Muscle layer of colon (tissue), 2 donors: ENCODE data around the gene SRPRA.

Experiments used
- H3K27ac ChIP-seq: one replicate; pipeline ENCODE4 v1.7.0; 2013; ENCODE audit warnings: low read depth, mild to moderate bottlenecking, low read length, moderate library complexity
- H3K27me3 ChIP-seq, 2 donors: one replicate each; pipeline ENCODE4 v1.7.0; 2013; ENCODE audit warnings: low read length in 2 of 2, mild to moderate bottlenecking in 2 of 2; ENCODE audit not compliant: insufficient read depth in 2 of 2, control insufficient read depth in 1 of 2
- H3K36me3 ChIP-seq: one replicate; pipeline ENCODE4 v1.7.0; 2013; ENCODE audit warnings: mild to moderate bottlenecking, low read length; ENCODE audit not compliant: insufficient read depth
- H3K4me1 ChIP-seq: one replicate; pipeline ENCODE4 v1.7.0; 2013; ENCODE audit warnings: mild to moderate bottlenecking, low read length; ENCODE audit not compliant: insufficient read depth
- H3K4me3 ChIP-seq, 2 donors: one replicate each; pipeline ENCODE4 v1.7.0; 2013; ENCODE audit warnings: low read length in 2 of 2, low read depth in 1 of 2, mild to moderate bottlenecking in 1 of 2, moderate library complexity in 1 of 2
- H3K9ac ChIP-seq: one replicate; pipeline ENCODE4 v1.7.0; 2013; ENCODE audit warnings: low read length
- H3K9me3 ChIP-seq: one replicate; pipeline ENCODE4 v1.7.0; 2013; ENCODE audit warnings: mild to moderate bottlenecking, low read length
- donor health status: abdominal sarcoma.
- donor health status: Adenocarcinoma of cecum.

Gene SRPRA

DNA sequence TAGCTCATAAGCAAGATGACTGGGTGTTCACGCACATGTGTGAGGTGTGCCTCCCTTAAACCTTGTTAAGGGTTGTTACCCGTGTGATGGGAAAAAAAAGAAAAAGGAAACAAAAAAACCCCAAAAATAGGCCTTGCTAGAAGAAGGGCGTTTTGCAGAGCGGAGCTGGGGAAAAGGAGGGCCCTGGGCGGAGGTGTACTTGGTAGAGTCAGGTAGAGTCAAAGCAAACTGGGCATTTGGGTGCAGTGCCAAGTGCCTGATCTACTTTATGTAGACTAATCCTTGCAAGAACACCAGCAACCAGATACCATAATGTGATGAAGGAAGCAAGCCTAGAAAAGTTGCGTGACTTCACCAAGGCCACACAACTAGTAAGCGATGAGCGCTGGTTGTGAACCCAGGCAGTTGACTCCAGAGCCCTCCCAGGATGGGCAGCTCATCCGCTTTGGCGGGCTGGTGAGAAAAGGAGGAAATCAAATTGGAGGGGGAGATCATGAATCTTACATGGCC, 13.0 kb upstream of the SRPRA start:
- Histone ChIP-seq H3K9ac (peak overlapping the region; percentile 38), H3K4me3 (peak overlapping the region in 1 of 2 donors; percentile 95), H3K27me3 (no peaks in the 10 kb centered on the region), H3K9me3 (no peaks in the 10 kb centered on the region), H3K36me3 (no peaks in the 10 kb centered on the region), H3K4me1 (peaks cover 10% of the 10 kb centered on the region), H3K27ac (peak overlapping the region; percentile 78)

DNA sequence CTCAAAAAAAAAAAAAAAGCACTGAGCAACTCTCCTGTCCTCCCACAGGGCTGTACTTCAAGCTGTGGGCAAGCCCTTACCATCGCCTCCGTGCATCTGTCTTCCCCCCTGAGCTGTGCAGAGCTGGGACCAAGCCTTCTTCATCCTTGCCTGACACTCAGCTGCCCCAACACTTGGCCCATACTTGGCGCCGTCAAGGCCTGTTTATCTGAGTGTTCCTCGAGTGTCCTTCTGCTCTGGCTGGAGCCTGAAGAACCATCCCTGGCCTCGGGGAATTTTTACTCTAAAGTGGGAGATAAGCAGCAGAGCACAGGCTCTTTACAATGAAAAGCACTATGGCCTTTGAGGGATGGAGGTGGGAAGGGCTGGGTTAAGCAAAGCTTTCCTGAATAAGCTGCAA, 12.6 kb upstream of the SRPRA start:
- no peaks in the 10 kb centered on the region for H3K9me3 ChIP-seq
- H3K27ac ChIP-seq: no peak overlapping the region
- H3K4me1 ChIP-seq: peaks cover 10% of the 10 kb centered on the region
- H3K9ac ChIP-seq: no peak overlapping the region
- no peaks in the 10 kb centered on the region for H3K27me3 ChIP-seq
- no peak overlapping the region for H3K4me3 ChIP-seq
- H3K36me3 ChIP-seq: no peaks in the 10 kb centered on the region

DNA sequence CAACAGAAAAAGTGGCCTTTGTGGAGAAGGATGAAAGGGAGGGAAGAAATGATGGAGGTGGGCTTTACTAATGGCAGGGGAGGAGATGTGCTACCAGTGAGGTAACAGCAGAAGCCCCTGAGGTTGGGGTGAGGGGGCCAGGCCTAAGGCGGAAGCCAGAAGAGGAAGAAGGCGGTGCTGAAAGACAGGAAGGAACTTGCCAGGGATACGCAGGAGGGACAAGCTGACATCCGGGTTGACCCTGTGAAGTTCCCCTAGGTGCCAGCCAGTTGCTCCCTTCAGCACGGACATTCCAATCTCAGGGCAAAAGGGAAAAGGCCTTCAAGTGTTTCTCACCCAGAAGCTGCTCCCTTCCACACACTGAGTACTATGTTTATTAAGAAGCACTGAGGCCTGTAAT, 11.9 kb upstream of the SRPRA start:
- no peak overlapping the region for H3K27ac ChIP-seq
- no peak overlapping the region for H3K9ac ChIP-seq
- no peaks in the 10 kb centered on the region for H3K27me3 ChIP-seq
- H3K4me1 ChIP-seq: peaks cover 10% of the 10 kb centered on the region
- peaks cover 5% of the 10 kb centered on the region for H3K36me3 ChIP-seq
- no peak overlapping the region for H3K4me3 ChIP-seq
- no peaks in the 10 kb centered on the region for H3K9me3 ChIP-seq

DNA sequence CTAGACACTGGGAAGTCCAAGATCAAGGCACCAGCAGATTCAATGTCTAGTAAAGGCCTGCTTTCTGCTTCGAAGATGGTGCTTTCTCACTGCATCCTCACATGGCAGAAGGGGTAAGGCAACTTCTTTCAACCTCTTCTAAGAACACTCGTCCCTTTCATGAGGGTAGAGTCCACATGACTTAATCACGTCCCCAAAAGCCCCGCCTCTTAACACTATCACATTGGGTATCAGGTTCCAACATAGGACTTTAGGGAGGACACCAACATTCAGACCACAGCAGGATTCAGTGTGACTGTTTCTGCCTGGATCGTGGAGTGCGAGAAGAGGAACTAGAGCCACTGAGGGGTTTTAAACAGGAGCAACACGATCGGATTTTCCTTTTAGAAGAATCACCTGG, 10.5 kb upstream of the SRPRA start:
- no peaks in the 10 kb centered on the region for H3K27me3 ChIP-seq
- H3K4me3 ChIP-seq: no peak overlapping the region
- H3K9me3 ChIP-seq: no peaks in the 10 kb centered on the region
- H3K27ac ChIP-seq: no peak overlapping the region
- peaks cover 10% of the 10 kb centered on the region for H3K4me1 ChIP-seq
- H3K9ac ChIP-seq: no peak overlapping the region
- H3K36me3 ChIP-seq: peaks cover 13% of the 10 kb centered on the region

DNA sequence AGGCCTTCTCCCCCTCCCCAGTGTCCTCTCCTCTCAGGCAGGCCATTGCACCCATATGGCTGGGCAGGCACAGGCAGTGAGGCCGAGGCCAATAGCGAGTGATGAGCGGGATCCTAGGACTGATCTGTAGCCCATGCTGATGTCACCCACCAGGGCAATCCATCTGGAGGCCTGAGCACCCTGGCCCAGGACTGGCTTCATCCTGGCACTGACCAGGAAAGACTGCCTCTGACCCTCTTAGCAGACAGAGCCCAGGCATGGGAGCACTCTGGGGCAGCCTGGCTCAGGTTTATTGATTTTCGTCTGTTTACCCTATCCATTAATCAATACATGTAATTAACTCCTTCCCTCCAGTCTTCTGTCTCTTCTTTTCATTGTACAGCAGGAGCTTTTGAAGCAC, 9.1 kb upstream of the SRPRA start:
- Histone ChIP-seq H3K4me1 (peaks cover 10% of the 10 kb centered on the region), H3K27me3 (no peaks in the 10 kb centered on the region), H3K9me3 (no peaks in the 10 kb centered on the region), H3K4me3 (no peak overlapping the region), H3K36me3 (peaks cover 26% of the 10 kb centered on the region), H3K27ac (no peak overlapping the region), H3K9ac (no peak overlapping the region)

DNA sequence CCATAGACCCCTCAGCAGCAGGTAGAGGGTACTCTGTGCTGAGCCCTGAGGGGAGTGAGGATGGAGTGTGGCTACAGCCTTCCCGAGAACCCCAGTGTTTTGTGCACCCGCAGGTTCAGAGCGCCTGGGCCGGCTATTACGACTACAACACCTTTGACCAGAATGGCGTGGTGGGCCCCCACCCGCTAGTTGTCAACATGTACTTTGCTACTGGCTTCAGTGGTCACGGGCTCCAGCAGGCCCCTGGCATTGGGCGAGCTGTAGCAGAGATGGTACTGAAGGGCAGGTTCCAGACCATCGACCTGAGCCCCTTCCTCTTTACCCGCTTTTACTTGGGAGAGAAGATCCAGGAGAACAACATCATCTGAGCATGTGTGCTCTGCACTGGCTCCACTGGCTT, 8.6 kb upstream of the SRPRA start:
- no peak overlapping the region for H3K9ac ChIP-seq
- H3K9me3 ChIP-seq: no peaks in the 10 kb centered on the region
- peaks cover 29% of the 10 kb centered on the region for H3K36me3 ChIP-seq
- no peak overlapping the region for H3K27ac ChIP-seq
- H3K4me1 ChIP-seq: peaks cover 7% of the 10 kb centered on the region
- H3K27me3 ChIP-seq: no peaks in the 10 kb centered on the region
- H3K4me3 ChIP-seq: no peak overlapping the region

DNA sequence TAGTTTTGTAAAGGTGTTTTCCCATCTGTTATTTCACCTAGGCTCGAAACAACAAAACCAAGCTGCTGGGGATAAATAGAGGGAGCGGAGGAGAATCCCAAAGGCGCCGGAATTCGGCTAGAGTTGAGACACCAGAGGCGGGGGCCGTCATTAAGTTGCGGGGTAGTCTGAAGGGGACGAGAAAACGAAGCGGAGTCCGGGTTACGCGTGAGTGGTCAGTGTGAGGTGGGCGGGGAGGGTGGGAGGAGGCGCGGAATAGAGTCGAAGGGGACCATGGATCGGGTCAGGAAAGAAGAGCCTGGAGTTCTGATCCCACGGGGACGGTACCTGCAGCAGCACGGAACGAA, 361 bp downstream of the SRPRA start:
- Histone ChIP-seq H3K9ac (peak overlapping the region; percentile 41), H3K4me3 (peak overlapping the region; percentile 58 to 67), H3K27ac (peak overlapping the region; percentile 64), H3K36me3 (peaks cover 49% of the 10 kb centered on the region), H3K9me3 (no peaks in the 10 kb centered on the region), H3K4me1 (peaks cover 18% of the 10 kb centered on the region), H3K27me3 (no peaks in the 10 kb centered on the region)

DNA sequence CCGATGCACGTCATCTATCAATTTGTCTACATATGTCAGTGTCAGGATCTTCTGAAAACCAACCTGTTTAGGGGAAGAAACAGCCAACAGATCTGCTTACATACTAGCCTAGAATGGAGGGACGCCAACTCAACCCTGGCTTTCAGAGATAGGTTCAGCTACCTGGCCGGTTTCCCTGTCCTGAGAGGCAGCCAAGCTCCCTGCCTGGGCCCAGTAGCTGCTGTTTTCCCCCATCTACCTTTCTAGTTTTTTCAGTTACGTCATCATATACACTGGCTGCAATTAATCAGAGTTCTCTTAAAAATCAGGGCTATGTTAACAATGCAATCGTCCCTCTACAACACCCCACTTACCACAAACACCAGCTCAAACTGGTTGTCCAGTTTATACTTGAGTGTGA, 1.0 kb downstream of the SRPRA start:
- Histone ChIP-seq H3K36me3 (peaks cover 48% of the 10 kb centered on the region), H3K27me3 (no peaks in the 10 kb centered on the region), H3K4me3 (peak overlapping the region; percentile 58 to 67), H3K27ac (peak overlapping the region; percentile 57), H3K9me3 (no peaks in the 10 kb centered on the region), H3K4me1 (peaks cover 18% of the 10 kb centered on the region), H3K9ac (peak overlapping the region; percentile 41)

DNA sequence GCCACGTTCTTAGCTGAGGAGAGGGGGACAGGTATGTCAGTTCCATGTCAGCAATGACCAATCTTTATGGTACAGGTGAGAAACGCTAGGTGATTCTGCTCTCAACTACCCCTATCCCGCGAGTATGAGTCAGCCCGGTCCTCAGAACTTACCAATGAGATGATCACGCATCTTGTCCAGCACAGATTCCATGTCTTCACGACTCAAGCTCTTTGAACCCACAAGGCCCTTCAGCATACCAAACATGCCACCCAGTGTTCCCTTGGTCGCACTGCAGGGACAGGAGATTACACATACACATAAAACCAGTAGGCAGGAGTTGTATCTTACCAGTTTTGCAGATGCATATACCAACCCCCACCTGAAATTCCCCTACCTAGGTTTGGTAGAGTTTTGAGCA, 2.9 kb downstream of the SRPRA start:
- Histone ChIP-seq H3K4me3 (no peak overlapping the region), H3K9me3 (no peaks in the 10 kb centered on the region), H3K27me3 (no peaks in the 10 kb centered on the region), H3K27ac (no peak overlapping the region), H3K9ac (no peak overlapping the region), H3K36me3 (peaks cover 55% of the 10 kb centered on the region), H3K4me1 (peaks cover 18% of the 10 kb centered on the region)

DNA sequence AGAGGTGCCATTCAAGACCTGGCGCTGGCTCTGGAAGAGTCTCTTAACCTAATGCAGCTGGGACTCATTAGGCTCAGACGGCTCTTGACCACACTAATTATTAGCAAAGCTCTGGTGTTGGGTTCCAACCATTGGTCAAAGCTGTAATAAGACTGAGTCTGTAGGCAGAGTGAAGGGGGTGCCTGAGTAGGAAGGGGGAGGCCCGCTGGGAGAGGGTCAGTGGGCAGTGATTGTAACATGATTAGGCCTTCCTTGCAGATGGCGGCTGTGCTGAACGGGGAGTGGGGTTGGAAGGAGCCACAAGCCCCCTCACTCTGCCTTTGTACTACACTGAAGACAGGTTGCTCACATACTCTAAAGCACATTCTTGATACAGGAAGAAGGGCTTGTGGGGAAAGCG, 5.2 kb downstream of the SRPRA start:
- H3K27me3 ChIP-seq: no peaks in the 10 kb centered on the region
- peaks cover 13% of the 10 kb centered on the region for H3K4me1 ChIP-seq
- peaks cover 55% of the 10 kb centered on the region for H3K36me3 ChIP-seq
- H3K9ac ChIP-seq: no peak overlapping the region
- no peak overlapping the region for H3K4me3 ChIP-seq
- no peaks in the 10 kb centered on the region for H3K9me3 ChIP-seq
- H3K27ac ChIP-seq: no peak overlapping the region

DNA sequence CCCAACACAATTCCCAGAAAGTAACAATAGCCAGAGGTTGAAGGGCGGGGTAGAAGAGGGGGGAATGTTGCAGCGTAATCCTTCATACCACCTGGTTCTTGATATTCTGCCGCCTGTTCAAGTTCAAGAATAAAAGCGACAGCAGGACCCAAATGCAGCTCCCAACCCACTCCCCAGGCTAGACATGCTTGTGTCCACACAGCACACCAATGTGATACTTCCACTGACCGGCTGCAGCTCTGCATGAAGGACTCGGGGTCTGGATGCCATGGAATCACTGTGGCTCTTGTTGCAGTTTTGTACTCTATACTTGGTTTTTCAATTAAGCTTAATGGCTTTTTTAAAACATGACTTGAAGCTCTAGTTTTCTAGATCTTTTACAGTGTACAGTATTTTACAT, 6.5 kb downstream of the SRPRA start:
- H3K36me3 ChIP-seq: peaks cover 61% of the 10 kb centered on the region
- no peak overlapping the region for H3K9ac ChIP-seq
- no peaks in the 10 kb centered on the region for H3K27me3 ChIP-seq
- H3K4me3 ChIP-seq: no peak overlapping the region
- H3K9me3 ChIP-seq: no peaks in the 10 kb centered on the region
- no peak overlapping the region for H3K27ac ChIP-seq
- H3K4me1 ChIP-seq: peaks cover 3% of the 10 kb centered on the region

DNA sequence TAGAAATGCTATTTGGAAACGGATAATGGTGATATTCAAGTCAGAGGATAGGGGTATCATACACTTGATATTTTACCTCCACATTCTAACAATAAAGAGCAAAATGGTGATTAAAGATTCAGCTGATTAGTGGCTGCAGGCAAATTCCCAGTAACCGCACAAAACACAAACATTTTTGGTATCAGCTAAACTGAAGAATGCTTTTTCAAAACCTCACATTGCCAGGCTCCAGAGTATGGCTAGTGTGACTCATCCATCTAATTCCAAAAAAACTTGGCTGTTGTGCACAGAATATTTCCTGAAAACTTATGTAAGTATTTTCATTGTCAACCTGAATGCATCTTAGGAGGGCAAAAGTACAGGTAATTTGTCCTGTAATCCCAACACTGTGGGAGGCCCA, 10.9 kb downstream of the SRPRA start:
- no peaks in the 10 kb centered on the region for H3K27me3 ChIP-seq
- H3K4me3 ChIP-seq: no peak overlapping the region
- H3K36me3 ChIP-seq: peaks cover 26% of the 10 kb centered on the region

More for the DNA sequence above, 10.9 kb downstream of the SRPRA start:
- no peak overlapping the region for H3K9ac ChIP-seq
- no peaks in the 10 kb centered on the region for H3K9me3 ChIP-seq
- no peaks in the 10 kb centered on the region for H3K4me1 ChIP-seq
- no peak overlapping the region for H3K27ac ChIP-seq
